Panc1 (cell line): ENCODE measurements around the gene KBTBD8. TPM values are rescaled to one million over a fixed set of nuclear protein-coding genes. Genes with fewer than 3 reads are reported as not detected.

ENCODE experiments used
- ATAC-seq: fragments of 200-7000 bp; cut with Tn5 transposase; 2 replicates; pipeline ENCODE4 v1.9.1; 2020; ENCODE audit warnings: mild to moderate bottlenecking, moderate library complexity
- BruUV-seq: library from RNA; stranded (reverse); fragments of 400-500 nt; replicated peaks from 2 replicates; lab custom pipeline; 2021; lab: Mats Ljungman, UMichigan
- CTCF ChIA-PET: fragments of 300-600 bp; sonication (Branson Sonifier 250); formaldehyde crosslinking; loops from one replicate; lab custom pipeline; 2022; ENCODE audit warnings: antibody characterized with exemption; lab: Charles Lee
- POLR2A ChIA-PET: fragments of 300-600 bp; sonication (Branson Sonifier 250); formaldehyde crosslinking; loops from one replicate; lab custom pipeline; 2022; ENCODE audit warnings: antibody characterized with exemption; lab: Charles Lee
- DNase-seq: peaks from one replicate; pipeline ENCODE4 v3.0.0-alpha.2; 2010; ENCODE audit warnings: low read depth, low spot score
- H3K27ac ChIP-seq: 2 replicates; pipeline ENCODE4 v1.5.1; 2011; ENCODE audit warnings: mild to moderate bottlenecking, low read length, inconsistent platforms
- H3K27me3 ChIP-seq: fragments of 200-500 bp; sonication (Bioruptor generic); 2 replicates; pipeline ENCODE4 v1.6.0; 2014; ENCODE audit warnings: low read length, inconsistent platforms; ENCODE audit not compliant: control insufficient read depth, insufficient read depth
- H3K36me3 ChIP-seq: fragments of 200-500 bp; sonication (Bioruptor generic); 2 replicates; pipeline ENCODE4 v1.5.1; 2014; ENCODE audit warnings: inconsistent platforms, mild to moderate bottlenecking, low read length, moderate library complexity; ENCODE audit not compliant: control insufficient read depth, insufficient read depth
- H3K4me1 ChIP-seq: 2 replicates; pipeline ENCODE4 v1.5.1; 2011; ENCODE audit warnings: inconsistent platforms, mild to moderate bottlenecking, low read length, moderate library complexity; ENCODE audit not compliant: control insufficient read depth, insufficient read depth
- H3K4me3 ChIP-seq, 2 experiments: 2 replicates each; pipeline ENCODE4 v1.5.1; 2011 to 2012; ENCODE audit warnings: low read depth in 2 of 2, low read length in 2 of 2, mild to moderate bottlenecking in 2 of 2, inconsistent platforms in 1 of 2, moderate library complexity in 1 of 2
- H3K9me3 ChIP-seq: fragments of 200-500 bp; sonication (Bioruptor generic); 2 replicates; pipeline ENCODE4 v1.5.1; 2014; ENCODE audit warnings: low read depth, mild to moderate bottlenecking, inconsistent platforms, low read length, moderate library complexity; ENCODE audit not compliant: control insufficient read depth, insufficient read depth
- POLR2AphosphoS5 ChIP-seq: IDR thresholded peaks from 2 replicates; pipeline ENCODE4 v1.6.1; 2012; ENCODE audit warnings: mild to moderate bottlenecking, low read depth, low read length, moderate library complexity
- SIN3A ChIP-seq: IDR thresholded peaks from 2 replicates; pipeline ENCODE4 v1.6.1; 2012; ENCODE audit warnings: low read depth, mild to moderate bottlenecking, low read length, moderate library complexity, borderline replicate concordance; ENCODE audit not compliant: insufficient read depth
- TCF7L2 ChIP-seq: IDR thresholded peaks from 2 replicates; pipeline ENCODE4 v1.6.1; 2011; ENCODE audit warnings: mild to moderate bottlenecking, low read depth, low read length, inconsistent platforms
- in situ Hi-C: cut with HindIII; loops from 2 replicates; pipeline ENCODE4 v1.10.0; 2016; ENCODE audit warnings: low sequenced_read_pairs, low pct_unique_long_range_greater_than_20kb
- intact Hi-C: fragments of 100-400 bp; cut with micrococcal nuclease; formaldehyde crosslinking; loops from one replicate; pipeline ENCODE4 v1.10.0; 2022; ENCODE audit not compliant: unreplicated experiment
- total RNA-seq: library from RNA; stranded (reverse); gene quantifications from one replicate; pipeline ENCODE4 v1.2.1, GENCODE V29; 2021; ENCODE audit not compliant: unreplicated experiment
- TF ChIP-seq, protein P1 (sequence below), 2 experiments: IDR thresholded peaks; 2 replicates each; pipeline ENCODE4 v1.6.1; 2011 to 2012; ENCODE audit warnings: low read depth in 2 of 2, control low read depth in 1 of 2, low read length in 1 of 2, mild to moderate bottlenecking in 1 of 2, moderate library complexity in 1 of 2; ENCODE audit not compliant: insufficient read depth in 1 of 2
- TF ChIP-seq, protein P2 (sequence below): fragments of 450-650 bp; IDR thresholded peaks from 2 replicates; pipeline ENCODE4 v1.5.1; 2017; ENCODE audit warnings: mild to moderate bottlenecking

The KBTBD8 gene
- total RNA-seq, 1 experiment from 2014 or later, result 0.98 TPM

- no peak for DNase-seq
- no TSS peak for BruUV-seq
- ChIA-PET CTCF (no interaction called here), POLR2A (no interaction called here)
- Histone ChIP-seq H3K27ac (no peak overlapping the region), H3K4me3 (no peak overlapping the region), H3K27me3 (no peaks in the 10 kb centered on the region), H3K36me3 (no peaks in the 10 kb centered on the region), H3K4me1 (no peaks in the 10 kb centered on the region), H3K9me3 (no peaks in the 10 kb centered on the region)
- in situ Hi-C loops, result no loop called here
- ATAC-seq, result no peak
- intact Hi-C loops, result no loop called here
- TF ChIP-seq SIN3A, result no peak
- no peak for TF ChIP-seq TCF7L2
- TF ChIP-seq POLR2AphosphoS5, result no peak
- TF ChIP-seq, protein P1, sequence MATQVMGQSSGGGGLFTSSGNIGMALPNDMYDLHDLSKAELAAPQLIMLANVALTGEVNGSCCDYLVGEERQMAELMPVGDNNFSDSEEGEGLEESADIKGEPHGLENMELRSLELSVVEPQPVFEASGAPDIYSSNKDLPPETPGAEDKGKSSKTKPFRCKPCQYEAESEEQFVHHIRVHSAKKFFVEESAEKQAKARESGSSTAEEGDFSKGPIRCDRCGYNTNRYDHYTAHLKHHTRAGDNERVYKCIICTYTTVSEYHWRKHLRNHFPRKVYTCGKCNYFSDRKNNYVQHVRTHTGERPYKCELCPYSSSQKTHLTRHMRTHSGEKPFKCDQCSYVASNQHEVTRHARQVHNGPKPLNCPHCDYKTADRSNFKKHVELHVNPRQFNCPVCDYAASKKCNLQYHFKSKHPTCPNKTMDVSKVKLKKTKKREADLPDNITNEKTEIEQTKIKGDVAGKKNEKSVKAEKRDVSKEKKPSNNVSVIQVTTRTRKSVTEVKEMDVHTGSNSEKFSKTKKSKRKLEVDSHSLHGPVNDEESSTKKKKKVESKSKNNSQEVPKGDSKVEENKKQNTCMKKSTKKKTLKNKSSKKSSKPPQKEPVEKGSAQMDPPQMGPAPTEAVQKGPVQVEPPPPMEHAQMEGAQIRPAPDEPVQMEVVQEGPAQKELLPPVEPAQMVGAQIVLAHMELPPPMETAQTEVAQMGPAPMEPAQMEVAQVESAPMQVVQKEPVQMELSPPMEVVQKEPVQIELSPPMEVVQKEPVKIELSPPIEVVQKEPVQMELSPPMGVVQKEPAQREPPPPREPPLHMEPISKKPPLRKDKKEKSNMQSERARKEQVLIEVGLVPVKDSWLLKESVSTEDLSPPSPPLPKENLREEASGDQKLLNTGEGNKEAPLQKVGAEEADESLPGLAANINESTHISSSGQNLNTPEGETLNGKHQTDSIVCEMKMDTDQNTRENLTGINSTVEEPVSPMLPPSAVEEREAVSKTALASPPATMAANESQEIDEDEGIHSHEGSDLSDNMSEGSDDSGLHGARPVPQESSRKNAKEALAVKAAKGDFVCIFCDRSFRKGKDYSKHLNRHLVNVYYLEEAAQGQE (IDR thresholded peaks at IDR 0.05; ENCODE audit: insufficient read depth in 1 of 2, low read depth in 2 of 2, low read length in 1 of 2), result no peak
- TF ChIP-seq, protein P2, sequence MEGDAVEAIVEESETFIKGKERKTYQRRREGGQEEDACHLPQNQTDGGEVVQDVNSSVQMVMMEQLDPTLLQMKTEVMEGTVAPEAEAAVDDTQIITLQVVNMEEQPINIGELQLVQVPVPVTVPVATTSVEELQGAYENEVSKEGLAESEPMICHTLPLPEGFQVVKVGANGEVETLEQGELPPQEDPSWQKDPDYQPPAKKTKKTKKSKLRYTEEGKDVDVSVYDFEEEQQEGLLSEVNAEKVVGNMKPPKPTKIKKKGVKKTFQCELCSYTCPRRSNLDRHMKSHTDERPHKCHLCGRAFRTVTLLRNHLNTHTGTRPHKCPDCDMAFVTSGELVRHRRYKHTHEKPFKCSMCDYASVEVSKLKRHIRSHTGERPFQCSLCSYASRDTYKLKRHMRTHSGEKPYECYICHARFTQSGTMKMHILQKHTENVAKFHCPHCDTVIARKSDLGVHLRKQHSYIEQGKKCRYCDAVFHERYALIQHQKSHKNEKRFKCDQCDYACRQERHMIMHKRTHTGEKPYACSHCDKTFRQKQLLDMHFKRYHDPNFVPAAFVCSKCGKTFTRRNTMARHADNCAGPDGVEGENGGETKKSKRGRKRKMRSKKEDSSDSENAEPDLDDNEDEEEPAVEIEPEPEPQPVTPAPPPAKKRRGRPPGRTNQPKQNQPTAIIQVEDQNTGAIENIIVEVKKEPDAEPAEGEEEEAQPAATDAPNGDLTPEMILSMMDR, result no peak
These were observed 36.3 kb downstream of the KBTBD8 start for GRCh38 chr3:67034371-67034770.

GRCh38 chr3:67037615-67038014 lies 39.5 kb downstream of the KBTBD8 start:
- intact Hi-C loops (no loop called here), in situ Hi-C loops (no loop called here)
- H3K27me3 ChIP-seq, result no peaks in the 10 kb centered on the region

More at GRCh38 chr3:67037615-67038014, 39.5 kb downstream of the KBTBD8 start:
- DNase-seq (no peak), ATAC-seq (no peak)
- ChIA-PET POLR2A (no interaction called here), CTCF (no interaction called here)
- BruUV-seq, result no TSS peak
- Histone ChIP-seq H3K9me3 (no peaks in the 10 kb centered on the region), H3K36me3 (no peaks in the 10 kb centered on the region), H3K4me3 (no peak overlapping the region), H3K27ac (no peak overlapping the region), H3K4me1 (no peaks in the 10 kb centered on the region)
- TF ChIP-seq, protein P2, result no peak
